Right lobe of liver (tissue), 4 donors: ENCODE results near the gene PTPRM.

Source experiments
- POLR2A ChIP-seq: fragments of 450-650 bp; IDR thresholded peaks from one replicate; pipeline ENCODE4 v1.6.1; 2017; ENCODE audit warnings: antibody characterized with exemption, mild to moderate bottlenecking
- TF ChIP-seq, protein P1 (sequence below), 4 donors: fragments of 200-600 bp in 3 of 4; fragments of 450-650 bp in 1 of 4; IDR thresholded peaks; one replicate each; pipeline versions ENCODE4 v1.5.1 to v1.8.0; 2016 to 2022; ENCODE audit warnings: antibody characterized with exemption in 4 of 4, mild to moderate bottlenecking in 2 of 4
- donor health status: DM: no; HTN: no; CAD: no.
- donor health status: DM: no; HTN: no; CAD: no.
- donor health status: DM: no; HTN: yes; CAD: no.

DNA sequence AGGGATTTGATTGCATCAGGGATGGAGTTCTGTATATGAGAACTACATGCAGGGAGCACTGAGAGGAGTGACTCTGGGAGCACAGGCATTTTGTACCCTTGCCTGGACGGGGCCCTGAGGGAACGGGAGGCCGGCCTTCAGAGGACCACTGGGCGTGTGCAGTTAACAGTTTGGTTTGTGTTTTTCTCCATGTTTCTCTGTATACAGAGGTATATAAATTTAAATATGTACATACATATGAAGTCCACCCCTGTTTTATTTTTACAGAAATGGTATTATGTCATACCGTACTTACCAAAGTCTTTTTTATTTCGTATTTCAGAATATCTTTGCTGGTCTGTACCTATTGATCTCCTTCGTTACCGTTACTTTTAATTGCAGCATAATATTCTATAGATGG lies 111.3 kb downstream of the PTPRM start:
- TF ChIP-seq, protein P1, sequence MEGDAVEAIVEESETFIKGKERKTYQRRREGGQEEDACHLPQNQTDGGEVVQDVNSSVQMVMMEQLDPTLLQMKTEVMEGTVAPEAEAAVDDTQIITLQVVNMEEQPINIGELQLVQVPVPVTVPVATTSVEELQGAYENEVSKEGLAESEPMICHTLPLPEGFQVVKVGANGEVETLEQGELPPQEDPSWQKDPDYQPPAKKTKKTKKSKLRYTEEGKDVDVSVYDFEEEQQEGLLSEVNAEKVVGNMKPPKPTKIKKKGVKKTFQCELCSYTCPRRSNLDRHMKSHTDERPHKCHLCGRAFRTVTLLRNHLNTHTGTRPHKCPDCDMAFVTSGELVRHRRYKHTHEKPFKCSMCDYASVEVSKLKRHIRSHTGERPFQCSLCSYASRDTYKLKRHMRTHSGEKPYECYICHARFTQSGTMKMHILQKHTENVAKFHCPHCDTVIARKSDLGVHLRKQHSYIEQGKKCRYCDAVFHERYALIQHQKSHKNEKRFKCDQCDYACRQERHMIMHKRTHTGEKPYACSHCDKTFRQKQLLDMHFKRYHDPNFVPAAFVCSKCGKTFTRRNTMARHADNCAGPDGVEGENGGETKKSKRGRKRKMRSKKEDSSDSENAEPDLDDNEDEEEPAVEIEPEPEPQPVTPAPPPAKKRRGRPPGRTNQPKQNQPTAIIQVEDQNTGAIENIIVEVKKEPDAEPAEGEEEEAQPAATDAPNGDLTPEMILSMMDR (IDR thresholded peaks at IDR 0.05), result no peak
- TF ChIP-seq POLR2A, result no peak
